ENCODE measurements around the gene FAM131B.

- TF ChIP-seq ZBTB26 (CRISPR knock-in tag; IDR thresholded peaks at IDR 0.05) (no peak), CHAMP1 (IDR thresholded peaks at IDR 0.05) (no peak), REST (IDR thresholded peaks at IDR 0.05; ENCODE audit: borderline replicate concordance) (no peak; the same call in 1 of the 2 replicates), REST (CRISPR knock-in tag; IDR thresholded peaks at IDR 0.05; ENCODE audit: low read depth) (no peak)
These were observed 16.5 kb downstream of the FAM131B start for GRCh38 chr7:143346018-143346417.
